A204.1 (cell line): ENCODE measurements around the gene ZSWIM3.
"Not testable (repeated sequence)": the region's sequence is repeated elsewhere in the genome, so short reads cannot be mapped to it uniquely, and the experiment has no call there.

Source experiments
- FAIRE-seq: peaks from 2 replicates; lab custom pipeline; 2012; peaks lifted over from hg19 to GRCh38; lab: Jason Lieb, UNC

The ZSWIM3 gene

GRCh38 chr20:45890985-45891983, 33.9 kb downstream of the ZSWIM3 start, which contains the start of the genes CTSA and NEURL2:
TSS of gene CTSA (plus strand) at chr20:45891335. CDS start at chr20:45891569, 234 bp downstream.
TSS of gene NEURL2 (minus strand) at chr20:45891208. CDS start at chr20:45890991, 217 bp downstream.
- no peak for FAIRE-seq

GRCh38 chr20:45892049-45892825, 34.8 kb downstream of the ZSWIM3 start:
- no peak for FAIRE-seq

GRCh38 chr20:45892828-45893500, 35.5 kb downstream of the ZSWIM3 start:
- no peak for FAIRE-seq

- FAIRE-seq, result no peak
Observed at GRCh38 chr20:45893831-45894230, 36.4 kb downstream of the ZSWIM3 start.

- FAIRE-seq, result no peak
Observed at GRCh38 chr20:45894797-45895196, 37.4 kb downstream of the ZSWIM3 start.

GRCh38 chr20:45896641-45897161, 39.3 kb downstream of the ZSWIM3 start:
- no peak for FAIRE-seq

- FAIRE-seq, result no peak
Observed at GRCh38 chr20:45897289-45897688, 39.9 kb downstream of the ZSWIM3 start.

GRCh38 chr20:45897692-45898091, 40.3 kb downstream of the ZSWIM3 start:
- no peak for FAIRE-seq

- no peak for FAIRE-seq
Observed at GRCh38 chr20:45898285-45898684, 40.9 kb downstream of the ZSWIM3 start.

- FAIRE-seq, result no peak
Observed at GRCh38 chr20:45899046-45899835, 41.8 kb downstream of the ZSWIM3 start.

- not testable (repeated sequence) for FAIRE-seq
Observed at GRCh38 chr20:45901332-45901731, 43.9 kb downstream of the ZSWIM3 start.

GRCh38 chr20:45902199-45902701, 44.8 kb downstream of the ZSWIM3 start:
- no peak for FAIRE-seq

- FAIRE-seq, result no peak
Observed at GRCh38 chr20:45904583-45905504, 47.4 kb downstream of the ZSWIM3 start.

GRCh38 chr20:45905505-45906079, 48.2 kb downstream of the ZSWIM3 start:
- FAIRE-seq, result no peak

- no peak for FAIRE-seq
Observed at GRCh38 chr20:45907219-45907948, 50.0 kb downstream of the ZSWIM3 start.

- FAIRE-seq, result no peak
Observed at GRCh38 chr20:45908084-45908483, 50.7 kb downstream of the ZSWIM3 start.

GRCh38 chr20:45909336-45909808, 52.0 kb downstream of the ZSWIM3 start:
- FAIRE-seq, result no peak

- FAIRE-seq, result no peak
Observed at GRCh38 chr20:45909817-45910669, 52.6 kb downstream of the ZSWIM3 start.
